GM19463 (cell line): ENCODE results near the gene ID2.
"Not testable (repeated sequence)": the region's sequence is repeated elsewhere in the genome, so short reads cannot be mapped to it uniquely, and the experiment has no call there.

Experiments used
- ATAC-seq: cut with Tn5 transposase; IDR thresholded peaks from one replicate; pipeline ENCODE4 v1.9.1; 2021; ENCODE audit warnings: mild to moderate bottlenecking, moderate library complexity; ENCODE audit not compliant: unreplicated experiment

The ID2 gene

DNA sequence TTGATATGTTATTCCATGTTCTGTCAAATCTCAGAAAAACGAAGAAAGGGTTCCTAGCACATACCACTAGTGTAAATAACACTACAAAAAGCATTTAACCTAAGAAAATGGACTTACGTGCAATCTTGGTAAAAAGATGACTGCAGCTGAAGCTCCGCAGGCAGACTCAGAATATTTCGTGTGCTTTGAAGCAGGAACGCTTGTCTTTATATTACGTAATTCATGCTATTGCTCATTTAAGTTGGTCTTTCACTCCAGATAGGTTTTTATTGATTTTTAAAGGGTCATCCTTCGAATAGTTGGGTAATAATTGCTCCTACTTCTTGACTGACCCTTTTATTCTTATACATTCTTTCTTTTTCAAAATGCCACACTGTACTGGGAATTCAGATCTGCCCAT lies 44.0 kb downstream of the ID2 start:
- no peak for ATAC-seq

DNA sequence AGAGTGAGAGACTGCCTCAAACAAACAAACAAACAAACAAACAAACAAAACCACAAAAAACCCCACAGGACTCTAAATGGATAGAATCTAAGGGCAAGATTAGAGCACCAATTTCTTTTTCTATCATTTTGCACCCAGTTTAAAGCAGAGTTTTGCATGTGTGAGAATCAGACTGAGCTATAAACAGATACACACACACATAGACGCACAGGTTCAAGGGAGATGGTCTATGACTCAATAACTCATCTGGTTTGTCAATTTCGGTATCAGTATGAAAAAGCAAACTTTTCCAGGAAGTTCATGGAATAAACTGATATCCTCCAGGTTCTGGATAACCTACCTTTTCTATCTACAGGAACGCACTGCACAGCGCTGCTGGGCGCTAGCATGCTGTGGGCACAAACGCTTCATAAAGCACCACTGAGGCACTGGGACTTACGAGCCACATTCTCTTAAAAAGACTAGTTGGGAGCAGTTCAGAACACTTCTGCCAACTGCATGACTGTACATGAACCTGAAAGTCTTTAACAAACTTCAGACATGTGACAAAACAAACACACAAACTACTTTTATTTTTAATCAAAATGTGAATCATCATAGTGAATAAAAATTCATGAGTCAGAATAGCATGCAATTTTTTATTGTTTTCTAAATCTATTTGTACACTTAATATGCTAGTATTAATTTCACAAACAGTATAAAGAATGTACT lies 46.6 kb downstream of the ID2 start:
- ATAC-seq = no peak

DNA sequence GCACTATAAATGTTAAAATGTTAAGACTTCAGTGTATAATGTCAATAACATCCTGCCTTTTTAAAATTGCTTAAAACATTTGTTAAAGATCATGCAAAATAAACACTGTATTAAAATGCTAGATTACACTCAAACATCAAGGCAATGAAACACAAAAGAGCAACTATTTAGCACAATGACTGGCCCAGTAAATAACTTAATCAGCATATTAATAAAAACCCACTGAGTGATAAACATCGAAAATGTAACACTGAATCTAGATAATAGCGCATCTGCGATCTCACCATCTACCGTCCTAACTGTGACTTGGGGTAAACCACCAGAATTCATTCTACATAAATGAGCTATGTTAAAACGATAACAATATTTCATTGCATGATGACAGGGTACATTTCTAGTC lies 47.2 kb downstream of the ID2 start:
- ATAC-seq = not testable (repeated sequence)

DNA sequence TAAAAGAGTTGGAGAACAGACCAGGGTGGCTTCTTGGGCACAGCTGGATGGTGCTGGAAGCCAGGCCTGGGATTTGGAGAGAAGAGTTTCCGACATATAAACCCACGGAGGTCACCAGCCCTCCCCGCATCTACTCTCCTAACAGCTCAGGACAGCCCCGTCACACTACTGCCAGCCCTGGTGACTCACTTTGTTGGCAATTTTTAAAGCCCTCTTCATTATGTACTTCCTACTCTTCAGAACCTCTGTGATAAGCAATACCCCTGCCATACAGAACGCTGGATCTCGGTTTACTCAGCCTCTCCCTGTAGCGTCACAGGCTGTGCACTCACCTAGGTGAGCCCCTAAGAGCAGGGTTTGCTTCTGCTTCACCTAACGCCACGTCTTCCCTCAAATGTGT lies 48.1 kb downstream of the ID2 start:
- no peak for ATAC-seq

DNA sequence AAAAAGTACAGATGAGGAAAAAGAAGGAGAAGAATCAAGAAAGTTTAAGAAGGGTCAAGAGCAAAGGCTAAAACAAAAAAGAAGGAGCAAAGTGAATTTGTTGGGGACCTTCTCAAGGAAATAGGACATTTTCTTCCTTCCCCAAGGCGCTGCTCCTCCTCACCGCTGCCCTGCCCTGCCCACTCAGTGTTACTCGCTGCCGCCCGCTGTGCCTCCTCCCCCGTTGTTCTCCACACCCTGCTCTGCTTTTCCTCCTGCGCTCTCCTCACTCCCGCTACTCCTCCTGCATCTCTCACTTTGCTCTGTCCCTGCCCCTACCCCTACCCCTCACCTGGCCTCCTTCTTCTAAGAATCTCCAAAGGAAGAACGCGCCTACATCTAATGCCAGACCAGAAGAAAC lies 50.7 kb downstream of the ID2 start:
- no peak for ATAC-seq
